Transverse colon (tissue), 4 donors: ENCODE results near the gene GINS1. TPM values are rescaled to one million over a fixed set of nuclear protein-coding genes. Genes with fewer than 3 reads are reported as not detected.

Experiments used
- DNase-seq: peaks from one replicate; pipeline ENCODE4 v3.0.0-alpha.2; 2019
- H3K27ac ChIP-seq, 4 donors: fragments of 200-600 bp; sonication (generic); 2 replicates each; pipeline ENCODE4 v1.5.1; 2016 to 2018; ENCODE audit warnings: inconsistent platforms in 4 of 4
- H3K27me3 ChIP-seq: fragments of 200-600 bp; sonication (generic); 2 replicates; pipeline ENCODE4 v1.5.1; 2017; ENCODE audit warnings: inconsistent platforms
- H3K36me3 ChIP-seq, 4 donors: fragments of 200-600 bp; sonication (generic); 2 replicates each; pipeline ENCODE4 v1.5.1; 2017 to 2019; ENCODE audit warnings: inconsistent platforms in 4 of 4
- H3K4me1 ChIP-seq, 4 donors: fragments of 200-600 bp; sonication (generic); 2 replicates each; pipeline ENCODE4 v1.5.1; 2017 to 2020; ENCODE audit warnings: inconsistent platforms in 4 of 4
- H3K4me3 ChIP-seq, 4 donors: fragments of 200-600 bp; sonication (generic); 1 replicate in 1 of 4; 2 replicates in 3 of 4; pipeline versions ENCODE4 v1.5.1 to v1.6.1; 2017 to 2019; ENCODE audit warnings: inconsistent platforms in 4 of 4
- H3K9me3 ChIP-seq, 2 donors: fragments of 200-600 bp; sonication (generic); 2 replicates each; pipeline ENCODE4 v1.5.1; 2017 to 2019; ENCODE audit warnings: inconsistent platforms in 2 of 2
- CTCF ChIP-seq, 5 experiments: fragments of 200-600 bp in 3 of 5; fragments of 450-650 bp in 2 of 5; sonication (generic) in 3 of 5; IDR thresholded peaks; 1 replicate in 2 of 5; 2 replicates in 3 of 5; pipeline ENCODE4 v1.5.1; 2016 to 2017; ENCODE audit warnings: antibody characterized with exemption in 5 of 5, inconsistent platforms in 3 of 5, mild to moderate bottlenecking in 2 of 5, moderate library complexity in 1 of 5
- EP300 ChIP-seq: sonication (generic); formaldehyde crosslinking; IDR thresholded peaks from one replicate; pipeline ENCODE4 v1.6.1; 2017; ENCODE audit warnings: antibody characterized with exemption, low read depth
- POLR2A ChIP-seq: fragments of 450-650 bp; IDR thresholded peaks from one replicate; pipeline ENCODE4 v1.6.1; 2016; ENCODE audit warnings: antibody characterized with exemption, mild to moderate bottlenecking, moderate library complexity
- POLR2AphosphoS5 ChIP-seq, 3 donors: sonication (generic); formaldehyde crosslinking; IDR thresholded peaks; one replicate each; pipeline ENCODE4 v1.6.1; 2016; ENCODE audit warnings: antibody characterized with exemption in 3 of 3
- WGBS, 2 donors: methylation state at CpG; one replicate each; pipeline ENCODE4 v1.1.5; 2018; ENCODE audit warnings: low coverage in 1 of 2; 5-methylcytosine and 5-hydroxymethylcytosine counted together
- in situ Hi-C, 4 donors: fragments of 200-750 bp; cut with MboI; loops; one replicate each; pipeline versions ENCODE4 v1.15.0 to v1.15.1; 2017; ENCODE audit warnings: low sequenced_read_pairs in 3 of 4, low pct_ligation_motif_present in 1 of 4, low pct_unique_long_range_greater_than_20kb in 1 of 4
- intact Hi-C: fragments of 100-400 bp; cut with DNase I; formaldehyde crosslinking; loops from one replicate; pipeline ENCODE4 v1.15.1; 2023; ENCODE audit warnings: low total_unique reads
- total RNA-seq, 4 donors: library from RNA; depleted of rRNA; stranded (reverse); fragments of >200 nt; gene quantifications; one replicate each; pipeline ENCODE4 v1.1.0, GENCODE V29; 2016

The GINS1 gene
- total RNA-seq, 4 donors from 2014 or later: 1.3 to 1.4 TPM; not detected in 2

- intact Hi-C loops (no loop called here), in situ Hi-C loops (no loop called here)
- Histone ChIP-seq H3K9me3 (no peaks in the 10 kb centered on the region), H3K27me3 (no peaks in the 10 kb centered on the region), H3K4me1 (no peaks in the 10 kb centered on the region), H3K27ac (no peak overlapping the region), H3K4me3 (no peak overlapping the region), H3K36me3 (no peaks in the 10 kb centered on the region)
- no peak for DNase-seq
- 69 to 74% methylated on average over 2 of the region's 2 CpGs for WGBS, 2 donors
- TF ChIP-seq EP300 (no peak), POLR2A (no peak), CTCF (IDR thresholded peaks at IDR 0.05) (no peak), POLR2AphosphoS5 (IDR thresholded peaks at IDR 0.05) (no peak)
Measured at GRCh38 chr20:25487306-25487705, 79.8 kb downstream of the GINS1 start.

GRCh38 chr20:25487975-25488374 lies 80.5 kb downstream of the GINS1 start:
- no peaks in the 10 kb centered on the region for H3K27me3 ChIP-seq
- H3K4me1 ChIP-seq: no peaks in the 10 kb centered on the region
- no peaks in the 10 kb centered on the region for H3K36me3 ChIP-seq
- intact Hi-C loops: no loop called here
- TF ChIP-seq POLR2A (no peak), POLR2AphosphoS5 (IDR thresholded peaks at IDR 0.05) (no peak), CTCF (IDR thresholded peaks at IDR 0.05) (no peak), EP300 (no peak)
- WGBS, 2 donors: 92% methylated on average over 11 of the region's 11 CpGs; no CpG with 5 or more reads in 1 of the 2 donors
- in situ Hi-C loops: no loop called here
- H3K4me3 ChIP-seq: no peak overlapping the region
- DNase-seq: no peak
- H3K9me3 ChIP-seq: no peaks in the 10 kb centered on the region
- H3K27ac ChIP-seq: no peak overlapping the region

- 94 to 96% methylated on average over 5 to 14 of the region's 15 CpGs for WGBS, 2 donors
- in situ Hi-C loops: no loop called here
Measured at GRCh38 chr20:25489221-25489871, 81.9 kb downstream of the GINS1 start.

More at GRCh38 chr20:25489221-25489871, 81.9 kb downstream of the GINS1 start:
- no peak overlapping the region for H3K4me3 ChIP-seq
- H3K36me3 ChIP-seq: no peaks in the 10 kb centered on the region
- H3K27me3 ChIP-seq: no peaks in the 10 kb centered on the region
- H3K4me1 ChIP-seq: no peaks in the 10 kb centered on the region
- DNase-seq: no peak
- no peaks in the 10 kb centered on the region for H3K9me3 ChIP-seq
- no peak overlapping the region for H3K27ac ChIP-seq
- intact Hi-C loops: no loop called here
- TF ChIP-seq CTCF (IDR thresholded peaks at IDR 0.05) (no peak), EP300 (no peak), POLR2AphosphoS5 (IDR thresholded peaks at IDR 0.05) (no peak), POLR2A (no peak)
